Fibroblast of villous mesenchyme (primary cell): Measurements from ENCODE around the gene MMAB. TPM values are rescaled to one million over a fixed set of nuclear protein-coding genes. Genes with fewer than 3 reads are reported as not detected.
A peak's percentile ranks its signal among the peaks of the same experiment; 100 is the strongest.

Experiments
- DNase-seq: peaks from one replicate; pipeline ENCODE4 v3.0.0-alpha.2; 2010; ENCODE audit warnings: low read depth
- H3K4me3 ChIP-seq: 2 replicates; pipeline ENCODE4 v1.5.1; 2011; ENCODE audit warnings: low read depth, mild to moderate bottlenecking, low read length
- total RNA-seq: library from RNA; depleted of rRNA; stranded (reverse); fragments of >200 nt; gene quantifications from 2 replicates; pipeline ENCODE4 v1.2.3, GENCODE V29; 2012
- TF ChIP-seq, protein P1 (sequence below): IDR thresholded peaks from 2 replicates; pipeline ENCODE4 v1.5.1; 2012; ENCODE audit warnings: low read depth, mild to moderate bottlenecking, low read length; ENCODE audit not compliant: insufficient read depth

The MMAB gene
- total RNA-seq, 1 donor: 34.1 TPM

DNA sequence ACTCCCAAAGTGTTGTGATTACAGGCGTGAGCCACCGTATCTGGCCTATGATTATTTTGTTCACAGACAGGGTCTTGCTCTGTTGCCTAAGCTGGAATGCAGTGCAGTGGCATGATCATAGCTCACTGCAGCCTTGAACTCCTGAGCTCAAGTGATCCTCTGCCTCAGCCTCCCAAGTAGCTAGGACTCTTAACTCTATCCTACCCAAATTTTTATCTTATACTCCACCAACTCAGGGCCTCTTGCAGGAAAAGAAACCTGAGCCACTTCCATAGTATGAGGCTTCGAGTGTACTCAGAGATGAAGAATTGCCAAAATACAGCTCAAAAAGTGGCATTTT lies 828 bp downstream of the MMAB start:
- TF ChIP-seq, protein P1, sequence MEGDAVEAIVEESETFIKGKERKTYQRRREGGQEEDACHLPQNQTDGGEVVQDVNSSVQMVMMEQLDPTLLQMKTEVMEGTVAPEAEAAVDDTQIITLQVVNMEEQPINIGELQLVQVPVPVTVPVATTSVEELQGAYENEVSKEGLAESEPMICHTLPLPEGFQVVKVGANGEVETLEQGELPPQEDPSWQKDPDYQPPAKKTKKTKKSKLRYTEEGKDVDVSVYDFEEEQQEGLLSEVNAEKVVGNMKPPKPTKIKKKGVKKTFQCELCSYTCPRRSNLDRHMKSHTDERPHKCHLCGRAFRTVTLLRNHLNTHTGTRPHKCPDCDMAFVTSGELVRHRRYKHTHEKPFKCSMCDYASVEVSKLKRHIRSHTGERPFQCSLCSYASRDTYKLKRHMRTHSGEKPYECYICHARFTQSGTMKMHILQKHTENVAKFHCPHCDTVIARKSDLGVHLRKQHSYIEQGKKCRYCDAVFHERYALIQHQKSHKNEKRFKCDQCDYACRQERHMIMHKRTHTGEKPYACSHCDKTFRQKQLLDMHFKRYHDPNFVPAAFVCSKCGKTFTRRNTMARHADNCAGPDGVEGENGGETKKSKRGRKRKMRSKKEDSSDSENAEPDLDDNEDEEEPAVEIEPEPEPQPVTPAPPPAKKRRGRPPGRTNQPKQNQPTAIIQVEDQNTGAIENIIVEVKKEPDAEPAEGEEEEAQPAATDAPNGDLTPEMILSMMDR: no peak
- no peak for DNase-seq
- peak overlapping the region; percentile 83 for H3K4me3 ChIP-seq

- no peak overlapping the region for H3K4me3 ChIP-seq
- no peak for DNase-seq
- TF ChIP-seq, protein P1: no peak
These were observed 1.4 kb downstream of the MMAB start for GRCh38 chr12:109571773-109572505.

DNA sequence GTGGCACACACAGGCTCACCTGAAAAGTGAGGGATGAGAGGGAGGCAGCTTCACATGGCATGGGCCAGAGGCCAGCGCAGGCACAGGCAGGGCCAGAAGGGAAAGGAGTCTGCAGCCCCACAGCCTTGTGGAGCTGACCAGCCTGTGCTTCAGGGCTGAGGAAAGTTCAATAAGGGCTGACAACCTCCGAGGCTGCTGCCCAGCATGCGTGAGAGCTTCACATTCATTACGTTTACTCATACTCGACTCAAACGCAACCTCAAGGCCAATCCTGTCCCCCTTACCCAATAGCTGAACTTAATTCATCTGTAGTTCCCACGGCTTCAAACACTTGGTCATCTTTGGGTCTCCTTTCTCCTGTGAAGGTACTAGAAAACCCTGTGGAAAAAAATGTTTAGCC lies 4.8 kb downstream of the MMAB start:
- DNase-seq: no peak
- TF ChIP-seq, protein P1: no peak
- no peak overlapping the region for H3K4me3 ChIP-seq

GRCh38 chr12:109567967-109568366 lies 5.3 kb downstream of the MMAB start:
- no peak overlapping the region for H3K4me3 ChIP-seq
- TF ChIP-seq, protein P1: no peak
- DNase-seq: no peak

DNA sequence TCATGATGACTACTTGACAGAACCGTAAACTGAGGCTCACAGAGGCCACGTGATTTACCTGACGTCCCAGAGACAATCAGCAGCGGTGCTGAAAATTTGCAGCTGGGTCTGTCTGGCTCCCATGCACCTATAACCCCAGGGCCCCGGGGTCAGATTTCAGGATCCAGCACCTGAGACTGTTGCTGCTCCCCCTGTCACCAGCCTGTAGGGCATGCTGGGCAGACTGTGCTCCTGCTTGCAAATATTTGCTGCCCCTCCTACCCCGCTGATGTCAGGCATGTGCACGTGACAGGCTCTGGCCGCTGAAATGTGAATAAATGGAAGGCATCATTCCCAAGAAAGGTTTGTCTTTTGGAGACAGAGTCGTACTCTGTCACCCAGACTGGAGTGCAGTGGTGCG lies 6.0 kb downstream of the MMAB start:
- DNase-seq: no peak
- no peak overlapping the region for H3K4me3 ChIP-seq
- TF ChIP-seq, protein P1: no peak

- H3K4me3 ChIP-seq: no peak overlapping the region
- DNase-seq: no peak
- TF ChIP-seq, protein P1: no peak
These were observed 6.9 kb downstream of the MMAB start for GRCh38 chr12:109566424-109566823.
